ENCODE measurements around the gene UBR2. TPM values are rescaled to one million over a fixed set of nuclear protein-coding genes. Genes with fewer than 3 reads are reported as not detected.
A peak's percentile ranks its signal among the peaks of the same experiment; 100 is the strongest.

UBR2 gene
- total RNA-seq, 1 donor from 2014 or later, result 40.8 TPM

- intact Hi-C loops (cut with micrococcal nuclease), result no loop called here
- no peak for TF ChIP-seq CTCF (IDR thresholded peaks at IDR 0.05)
- peaks cover 62% of the 10 kb centered on the region for H3K36me3 Mint-ChIP-seq (ENCODE audit: low read depth)
- H3K27me3 Mint-ChIP-seq, result no peaks in the 10 kb centered on the region
- CTCF ChIA-PET, result no interaction called here
- POLR2A ChIA-PET, result interaction anchor here (0.7 kb wide), 1 partner anchor 16 kb away, joined by 4 read pairs; no protein-coding TSS in a partner anchor
- no peak overlapping the region for H3K27ac Mint-ChIP-seq
- no peak overlapping the region for H3K4me3 Mint-ChIP-seq
- peaks cover 3% of the 10 kb centered on the region for H3K4me1 Mint-ChIP-seq
- no peak for DNase-seq
- no peak for ATAC-seq (ENCODE audit: low read depth)
- no peaks in the 10 kb centered on the region for H3K9me3 Mint-ChIP-seq
Observed at GRCh38 chr6:42627674-42628073, 63.8 kb downstream of the UBR2 start.

GRCh38 chr6:42628604-42629003 is 64.8 kb downstream of the UBR2 start:
- ATAC-seq (ENCODE audit: low read depth), result no peak
- Mint-ChIP-seq H3K36me3 (ENCODE audit: low read depth) (peaks cover 63% of the 10 kb centered on the region), H3K27ac (no peak overlapping the region), H3K4me3 (no peak overlapping the region), H3K27me3 (no peaks in the 10 kb centered on the region), H3K9me3 (no peaks in the 10 kb centered on the region), H3K4me1 (peaks cover 3% of the 10 kb centered on the region)
- intact Hi-C loops (cut with micrococcal nuclease), result no loop called here
- CTCF ChIA-PET, result no interaction called here
- POLR2A ChIA-PET, result no interaction called here
- no peak for TF ChIP-seq CTCF (IDR thresholded peaks at IDR 0.05)
- no peak for DNase-seq

GRCh38 chr6:42629845-42630244 is 66.0 kb downstream of the UBR2 start:
- no peak for TF ChIP-seq CTCF (IDR thresholded peaks at IDR 0.05)
- Mint-ChIP-seq H3K4me1 (peaks cover 3% of the 10 kb centered on the region), H3K27ac (peak overlapping the region; percentile 59), H3K4me3 (no peak overlapping the region), H3K9me3 (no peaks in the 10 kb centered on the region), H3K36me3 (ENCODE audit: low read depth) (peaks cover 59% of the 10 kb centered on the region), H3K27me3 (no peaks in the 10 kb centered on the region)
- intact Hi-C loops (cut with micrococcal nuclease), result no loop called here
- ATAC-seq (ENCODE audit: low read depth) (no peak), DNase-seq (no peak)
- ChIA-PET POLR2A (interaction anchor here (0.6 kb wide), 1 partner anchor 89 kb away, joined by 3 read pairs; no protein-coding TSS in a partner anchor), CTCF (no interaction called here)

DNA sequence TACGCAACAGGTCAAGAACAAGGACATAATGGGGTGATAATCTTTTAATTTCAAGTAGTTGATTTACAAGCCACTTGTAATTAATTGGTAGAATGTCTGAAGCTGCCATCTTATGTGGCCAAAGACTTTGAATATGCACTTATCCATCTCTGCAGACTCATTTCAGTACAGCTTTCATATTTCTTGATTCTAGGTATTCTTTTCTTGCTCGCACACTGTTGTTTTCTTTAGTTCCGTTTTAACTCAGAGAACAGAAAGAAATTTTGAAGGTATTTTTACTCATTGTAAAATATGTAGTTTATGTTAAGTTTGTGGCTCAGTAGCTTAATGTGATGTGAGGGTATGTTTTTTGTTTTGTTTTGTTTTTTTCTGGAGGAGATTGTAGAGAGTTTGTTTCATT is 73.9 kb downstream of the UBR2 start:
- H3K27ac Mint-ChIP-seq, result no peak overlapping the region
- POLR2A ChIA-PET, result interaction anchor here (0.6 kb wide), 1 partner anchor 251 kb away, joined by 11 read pairs; no protein-coding TSS in a partner anchor
- ATAC-seq (ENCODE audit: low read depth), result no peak

GRCh38 chr6:42642794-42643193 is 79.0 kb downstream of the UBR2 start:
- H3K27me3 Mint-ChIP-seq, result no peaks in the 10 kb centered on the region
- no peaks in the 10 kb centered on the region for H3K4me1 Mint-ChIP-seq
- no peak for TF ChIP-seq CTCF (IDR thresholded peaks at IDR 0.05)
- DNase-seq, result no peak
- no peaks in the 10 kb centered on the region for H3K9me3 Mint-ChIP-seq
- H3K27ac Mint-ChIP-seq, result no peak overlapping the region
- ATAC-seq (ENCODE audit: low read depth), result no peak
- POLR2A ChIA-PET, result no interaction called here
- intact Hi-C loops (cut with micrococcal nuclease), result no loop called here
- no peak overlapping the region for H3K4me3 Mint-ChIP-seq
- peaks cover 63% of the 10 kb centered on the region for H3K36me3 Mint-ChIP-seq (ENCODE audit: low read depth)
- CTCF ChIA-PET, result no interaction called here

More for the DNA sequence above, 73.9 kb downstream of the UBR2 start:
- CTCF ChIA-PET, result interaction anchor here (0.6 kb wide), 1 partner anchor 25 kb away, joined by 3 read pairs; no protein-coding TSS in a partner anchor
- no peaks in the 10 kb centered on the region for H3K27me3 Mint-ChIP-seq
- no peaks in the 10 kb centered on the region for H3K4me1 Mint-ChIP-seq
- H3K36me3 Mint-ChIP-seq (ENCODE audit: low read depth), result peaks cover 66% of the 10 kb centered on the region
- TF ChIP-seq CTCF (IDR thresholded peaks at IDR 0.05), result no peak
- intact Hi-C loops (cut with micrococcal nuclease), result no loop called here
- H3K4me3 Mint-ChIP-seq, result no peak overlapping the region
- no peaks in the 10 kb centered on the region for H3K9me3 Mint-ChIP-seq
- DNase-seq, result no peak

All from activated B cell treated with CpG ODN at 0.5 μM for 24 hours (primary cell).